HG03196 (cell line): ENCODE measurements around the gene MAPK8IP3.
A peak's percentile ranks its signal among the peaks of the same experiment; 100 is the strongest.
"Not testable (repeated sequence)": the region's sequence is repeated elsewhere in the genome, so short reads cannot be mapped to it uniquely, and the experiment has no call there.

Experiments
- ATAC-seq: cut with Tn5 transposase; IDR thresholded peaks from one replicate; pipeline ENCODE4 v1.9.1; 2021; ENCODE audit not compliant: unreplicated experiment

Gene MAPK8IP3

GRCh38 chr16:1677339-1677738 is 28.7 kb upstream of the MAPK8IP3 start:
- ATAC-seq: no peak

GRCh38 chr16:1677942-1678499 is 28.0 kb upstream of the MAPK8IP3 start, which contains the start of gene JPT2:
Gene JPT2, plus strand, starts transcription at chr16:1678279. Its CDS starts 34 bp downstream, at chr16:1678313.
- ATAC-seq: peak; percentile 94

GRCh38 chr16:1678500-1679098 is 27.4 kb upstream of the MAPK8IP3 start:
- ATAC-seq: peak; percentile 5

GRCh38 chr16:1680361-1680760 is 25.6 kb upstream of the MAPK8IP3 start:
- no peak for ATAC-seq

- no peak for ATAC-seq
Measured at GRCh38 chr16:1681032-1681431, 25.0 kb upstream of the MAPK8IP3 start.

- no peak for ATAC-seq
Measured at GRCh38 chr16:1687427-1688316, 18.3 kb upstream of the MAPK8IP3 start.

GRCh38 chr16:1688807-1689560 is 17.0 kb upstream of the MAPK8IP3 start:
- no peak for ATAC-seq

GRCh38 chr16:1689853-1690252 is 16.1 kb upstream of the MAPK8IP3 start:
- ATAC-seq: no peak

- ATAC-seq: no peak
Measured at GRCh38 chr16:1690810-1691209, 15.2 kb upstream of the MAPK8IP3 start.

- ATAC-seq: no peak
Measured at GRCh38 chr16:1691276-1691675, 14.7 kb upstream of the MAPK8IP3 start.

GRCh38 chr16:1691956-1692355 is 14.0 kb upstream of the MAPK8IP3 start:
- ATAC-seq: no peak

GRCh38 chr16:1696863-1697262 is 9.1 kb upstream of the MAPK8IP3 start:
- no peak for ATAC-seq

- ATAC-seq: no peak
Measured at GRCh38 chr16:1698680-1699079, 7.3 kb upstream of the MAPK8IP3 start.

GRCh38 chr16:1700246-1700645 is 5.7 kb upstream of the MAPK8IP3 start:
- no peak for ATAC-seq

- ATAC-seq: no peak
Measured at GRCh38 chr16:1701216-1701878, 4.6 kb upstream of the MAPK8IP3 start.

GRCh38 chr16:1705324-1705687 is 689 bp upstream of the MAPK8IP3 start:
- not testable (repeated sequence) for ATAC-seq

- no peak for ATAC-seq
Measured at GRCh38 chr16:1706386-1707192, 594 bp downstream of the MAPK8IP3 start.

- ATAC-seq: no peak
Measured at GRCh38 chr16:1707193-1707790, 1.3 kb downstream of the MAPK8IP3 start.

- ATAC-seq: no peak
Measured at GRCh38 chr16:1708083-1708767, 2.2 kb downstream of the MAPK8IP3 start.
